NCI-H524 treated with DMSO at 0.1 percent for 48 hours (cell line): ENCODE data around the gene LPXN.

Experiments used
- DNase-seq: peaks from one replicate; lab custom pipeline; 2025; lab: John Stamatoyannopoulos, UW

Gene LPXN

DNA sequence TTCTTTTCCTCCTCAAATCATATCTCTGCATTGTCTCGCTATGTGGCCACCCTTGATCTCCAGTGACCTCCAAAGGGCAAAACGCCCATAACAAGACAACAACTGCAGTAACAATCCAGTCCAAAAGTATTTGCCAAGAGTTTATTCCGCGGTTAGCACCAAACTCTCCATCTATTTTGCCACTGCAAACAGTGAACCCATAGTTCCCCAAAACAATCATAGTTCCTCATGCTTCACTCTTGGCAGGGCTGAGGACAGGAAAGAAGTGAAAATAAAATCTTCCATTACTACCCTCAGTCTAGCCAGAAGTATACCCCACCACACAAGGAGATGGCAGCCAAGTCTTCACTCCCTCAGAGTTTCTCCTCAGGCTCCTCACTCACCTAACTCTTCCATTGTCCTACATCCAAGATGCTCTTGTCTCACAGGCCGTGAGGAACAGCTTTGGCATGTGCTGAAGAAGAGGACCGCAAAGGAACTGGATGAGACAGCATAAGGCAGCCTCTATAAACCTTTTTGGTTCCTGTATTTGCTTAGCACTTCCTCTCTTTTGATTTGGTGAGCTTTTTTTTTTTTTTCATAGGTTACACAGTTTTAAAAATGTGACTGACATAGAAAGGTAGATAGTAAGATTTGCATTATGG, at the start of gene LPXN:
LPXN (minus strand) TSS at position 480 of the 644 bp plus-strand sequence; CDS start at position 396, 84 bp downstream.
- DNase-seq: no peak

- DNase-seq: no peak
These were observed 49.4 kb upstream of the LPXN start for GRCh38 chr11:58625086-58625485.

GRCh38 chr11:58622344-58622743, 46.7 kb upstream of the LPXN start, which contains the start of gene CNTF:
Gene CNTF, plus strand, starts transcription at chr11:58622665. Its CDS starts 88 bp downstream, at chr11:58622753.
- DNase-seq: no peak

DNA sequence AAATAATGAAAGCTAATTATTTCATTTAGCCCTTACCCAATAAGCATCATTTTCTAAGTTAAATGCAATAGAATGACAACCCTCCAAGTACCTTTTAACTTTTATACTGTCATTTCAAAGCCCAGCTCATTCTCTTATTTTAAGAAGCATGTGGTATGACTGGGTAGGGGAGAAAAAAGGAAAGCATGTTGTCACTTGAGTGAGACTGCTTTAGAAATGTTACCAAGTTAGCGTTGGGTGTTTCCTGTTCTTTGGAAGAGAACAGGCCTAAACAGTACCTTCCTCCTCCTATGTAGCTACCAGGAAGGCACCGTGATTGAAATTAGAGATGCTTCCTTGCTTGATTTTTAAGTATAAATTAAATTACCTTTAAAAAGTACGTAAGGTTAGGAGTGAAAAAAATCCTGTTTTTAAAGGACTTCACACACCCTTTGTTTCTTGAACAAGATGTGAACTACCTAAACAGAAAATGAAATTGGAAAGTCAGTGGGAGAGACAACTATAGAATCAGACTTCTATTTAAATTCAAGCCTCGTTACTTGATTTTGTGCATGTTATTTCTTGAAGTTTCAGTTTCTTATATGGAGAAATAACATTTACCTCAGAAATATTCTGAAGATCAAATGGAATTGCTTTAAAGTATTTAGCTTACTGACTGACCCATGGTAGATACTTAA, 46.1 kb upstream of the LPXN start:
- no peak for DNase-seq

DNA sequence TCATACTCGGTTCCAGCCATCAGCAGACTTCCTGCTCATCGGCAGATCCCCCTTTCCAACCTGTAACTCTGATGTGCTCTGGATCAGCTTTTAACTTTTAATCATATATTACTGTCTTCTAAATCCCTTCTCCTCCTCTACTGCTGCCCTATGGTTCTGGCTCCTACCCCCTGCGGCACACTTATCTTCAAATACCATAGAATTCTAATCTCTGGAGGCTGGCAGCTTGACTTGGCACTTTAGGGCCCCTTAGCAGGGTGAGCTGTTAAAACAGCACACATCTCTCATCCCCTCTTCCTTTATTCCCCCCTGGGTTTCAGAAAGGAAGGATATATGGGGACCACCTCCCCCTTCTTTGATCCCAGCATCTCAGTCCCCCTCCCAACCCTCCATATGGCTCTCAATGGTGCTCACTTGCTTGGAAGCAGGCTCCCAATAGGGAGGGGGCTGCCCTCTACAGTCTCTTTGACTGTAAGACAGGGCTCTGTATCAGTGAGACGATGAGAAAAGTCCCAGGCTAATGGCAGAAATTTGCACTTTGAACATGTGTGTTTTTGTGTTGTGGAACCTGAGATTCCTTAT, 42.4 kb upstream of the LPXN start:
- DNase-seq: no peak

DNA sequence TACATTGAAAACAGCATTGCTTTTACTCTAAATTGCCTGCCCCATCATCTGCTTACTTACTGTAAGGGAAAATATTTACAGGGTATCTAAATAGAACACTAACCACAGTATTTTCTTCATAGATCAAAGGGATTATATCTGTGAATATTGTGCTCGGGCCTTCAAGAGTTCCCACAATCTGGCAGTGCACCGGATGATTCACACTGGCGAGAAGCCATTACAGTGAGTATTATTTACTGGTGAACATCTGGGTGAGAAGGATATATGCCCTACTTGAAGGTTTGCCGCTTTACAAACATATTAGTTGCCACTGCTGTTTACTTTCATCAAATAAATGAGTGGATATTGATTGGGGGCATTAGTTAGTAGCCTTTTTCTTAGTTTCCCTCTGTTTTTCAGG, 40.9 kb upstream of the LPXN start:
- no peak for DNase-seq

- no peak for DNase-seq
These were observed 39.9 kb upstream of the LPXN start for GRCh38 chr11:58615559-58615958.

DNA sequence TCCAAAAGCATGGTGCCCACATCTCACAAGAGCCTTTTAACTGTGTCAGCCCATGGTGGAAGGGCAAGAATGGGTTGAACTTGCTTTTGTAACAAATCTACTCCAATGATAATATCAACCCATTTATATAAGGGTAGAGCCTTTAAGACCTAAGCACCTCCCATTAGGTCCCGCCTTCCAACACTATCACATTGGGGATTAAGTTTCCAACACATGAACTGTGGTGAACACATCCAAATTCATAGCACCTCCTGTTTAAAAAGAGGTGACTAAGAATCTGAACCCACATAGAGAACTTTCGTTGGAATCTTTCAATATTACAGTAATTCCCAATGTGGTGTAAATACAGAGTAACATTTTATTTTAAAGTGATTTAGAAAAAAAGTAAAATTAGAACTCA, 37.6 kb upstream of the LPXN start:
- DNase-seq: no peak

GRCh38 chr11:58609723-58610122, 34.1 kb upstream of the LPXN start:
- DNase-seq: no peak

DNA sequence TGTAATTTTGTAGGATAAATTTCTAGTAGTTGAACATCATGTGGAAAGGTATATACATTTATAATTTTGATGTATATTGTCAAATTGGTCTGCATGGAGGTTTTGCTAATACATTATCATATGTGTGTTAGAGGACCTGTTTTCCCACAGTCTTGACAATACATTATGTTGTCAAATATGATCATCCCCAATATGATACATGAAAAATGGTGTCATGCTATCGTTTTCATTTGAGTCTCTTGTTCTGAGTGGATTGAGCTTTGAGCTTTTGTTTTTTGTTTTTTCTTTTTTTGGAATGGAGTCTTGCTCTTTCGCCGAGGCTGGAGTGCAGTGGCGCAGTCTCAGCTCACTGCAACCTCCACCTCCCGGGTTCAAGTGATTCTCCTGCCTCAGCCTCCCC, 32.7 kb upstream of the LPXN start:
- no peak for DNase-seq

DNA sequence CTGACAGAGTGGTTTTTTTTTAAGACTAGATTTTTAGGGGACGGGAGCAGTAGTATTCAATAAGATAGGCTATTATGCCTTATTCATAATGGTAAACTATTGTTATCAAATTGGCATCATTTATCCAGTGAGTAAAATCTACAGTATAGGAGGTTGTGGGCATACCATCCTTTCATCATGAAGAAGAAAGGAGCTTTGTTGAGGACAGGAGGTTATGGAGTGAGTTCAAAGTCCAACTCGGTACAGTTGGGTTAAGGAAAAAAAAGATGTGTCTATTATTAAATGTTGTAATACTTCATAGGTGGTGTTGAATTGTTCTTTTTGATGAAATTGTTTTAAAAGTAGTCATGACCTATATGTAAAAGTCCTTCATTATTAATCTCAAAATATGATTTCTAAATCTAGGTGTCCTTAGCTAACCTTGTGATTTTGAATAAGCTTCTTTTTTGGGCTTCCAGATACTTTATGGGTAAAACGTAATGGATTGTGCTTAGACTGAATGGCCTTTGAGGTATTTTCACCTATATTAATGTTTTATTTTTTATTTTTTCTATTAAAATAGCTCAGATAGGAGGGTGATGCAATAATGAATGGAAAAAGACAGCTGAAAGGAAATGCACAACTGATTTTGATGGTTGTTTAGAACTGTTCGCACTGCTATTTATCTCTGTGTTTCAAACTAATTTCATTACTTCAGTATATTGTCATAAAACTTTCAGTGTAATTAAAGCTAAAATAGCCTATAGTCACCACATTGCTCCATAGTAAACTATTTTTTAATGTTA, 31.5 kb upstream of the LPXN start:
- DNase-seq: no peak

GRCh38 chr11:58600510-58600909, 24.9 kb upstream of the LPXN start:
- DNase-seq: no peak

- DNase-seq: no peak
These were observed 22.0 kb upstream of the LPXN start for GRCh38 chr11:58597486-58598144.

DNA sequence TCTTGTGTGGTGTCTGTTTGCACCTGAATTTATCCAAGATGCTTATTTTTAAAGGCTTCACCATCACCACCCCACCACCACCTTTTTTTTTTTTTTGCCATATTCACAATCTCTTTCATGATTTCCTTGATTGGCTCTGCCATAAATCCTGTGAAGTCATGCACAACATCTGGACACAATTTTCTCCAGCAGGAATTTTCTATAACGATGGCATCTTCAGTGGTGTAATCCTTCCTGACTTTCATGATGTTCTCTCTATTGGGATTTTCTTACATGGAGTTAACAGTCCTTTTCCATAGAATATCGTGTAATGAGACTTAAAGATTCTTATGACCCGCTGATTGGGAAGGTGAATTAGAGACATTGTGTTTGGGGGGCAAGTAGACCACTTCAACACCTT, 21.0 kb upstream of the LPXN start:
- DNase-seq: no peak

DNA sequence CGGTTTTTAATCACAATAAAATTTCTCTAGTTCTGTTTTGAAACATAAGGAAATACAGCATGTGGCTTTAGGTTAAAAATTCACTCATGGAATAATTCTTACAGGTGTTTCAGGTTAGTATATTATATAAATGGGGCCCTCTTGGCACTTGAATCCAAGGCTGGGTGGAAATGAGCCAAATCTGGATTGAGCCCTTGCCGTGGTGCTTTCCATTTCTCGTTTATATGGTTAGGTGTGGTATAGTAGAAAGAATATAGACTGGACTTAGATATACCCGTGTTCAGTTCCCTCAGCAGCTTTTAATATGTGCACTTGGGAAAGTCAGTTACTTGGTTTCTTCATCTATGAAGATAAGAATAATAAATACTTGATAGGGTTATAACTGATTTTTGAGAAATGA, 19.2 kb upstream of the LPXN start:
- no peak for DNase-seq

GRCh38 chr11:58592760-58593472, 17.3 kb upstream of the LPXN start:
- DNase-seq: no peak

DNA sequence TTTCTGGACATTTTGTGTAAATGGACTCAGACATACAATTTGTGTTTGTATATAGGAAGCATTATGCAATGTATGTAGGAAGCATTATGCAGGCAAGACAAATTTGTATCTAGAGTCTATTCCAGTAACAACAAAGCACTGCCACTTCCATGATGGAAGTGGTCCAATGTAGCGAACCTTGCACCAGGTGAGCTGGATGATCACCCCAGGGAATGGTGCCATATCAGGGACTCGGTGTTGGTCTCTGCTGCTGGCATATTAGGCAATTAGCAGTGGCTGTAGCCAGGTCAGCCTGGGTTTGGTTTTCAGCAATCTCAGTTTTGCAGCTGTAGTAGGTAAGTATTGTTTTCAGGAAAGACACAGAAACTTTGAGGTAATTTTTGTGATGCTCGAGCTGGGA, 16.0 kb upstream of the LPXN start:
- DNase-seq: no peak

DNA sequence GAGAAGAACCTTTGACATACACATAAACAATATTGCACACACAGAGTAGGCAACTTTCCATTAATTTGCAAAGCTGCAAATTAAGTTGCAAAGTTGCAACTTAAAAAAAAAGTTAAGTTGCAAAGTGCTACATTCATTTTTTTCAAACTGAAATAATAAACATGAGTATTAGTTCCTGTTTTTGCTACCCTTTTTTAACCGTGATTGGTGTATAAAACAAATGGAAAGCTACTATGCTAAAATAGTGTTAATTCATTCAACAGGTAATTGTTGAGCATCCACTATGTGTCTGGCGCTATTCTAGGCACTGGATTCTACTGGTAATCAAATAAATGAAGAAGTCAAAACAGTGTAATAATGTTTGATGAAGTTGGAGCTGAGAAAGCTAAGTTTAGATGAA, 11.3 kb upstream of the LPXN start:
- no peak for DNase-seq

GRCh38 chr11:58582437-58582836, 6.8 kb upstream of the LPXN start:
- no peak for DNase-seq

DNA sequence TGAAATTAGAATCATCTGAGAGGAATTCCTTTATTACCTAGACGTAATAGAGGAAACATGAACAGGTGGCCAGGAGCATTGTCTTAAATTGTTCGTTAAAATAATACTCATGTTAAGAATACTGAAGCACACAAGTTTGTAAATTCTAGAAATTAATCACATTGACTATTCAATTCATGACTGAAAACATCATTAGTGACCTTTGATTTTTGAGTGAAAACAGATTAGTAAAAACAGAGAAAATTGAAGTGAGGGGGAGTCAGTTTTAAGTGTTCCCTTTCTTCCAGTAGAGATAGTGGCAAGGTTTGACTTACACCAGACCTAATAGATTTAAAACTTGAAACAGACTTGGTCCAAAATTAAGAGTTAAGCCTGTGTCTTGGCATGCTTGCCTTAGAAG, 4.7 kb upstream of the LPXN start:
- no peak for DNase-seq
